Left hindlimb (tissue), 1 donor: ENCODE data around the gene TKTL1.
A peak's percentile ranks its signal among the peaks of the same experiment; 100 is the strongest.
"Not testable (repeated sequence)": the region's sequence is repeated elsewhere in the genome, so short reads cannot be mapped to it uniquely, and the experiment has no call there.

ENCODE experiments used
- DNase-seq: peaks from one replicate; pipeline ENCODE4 v3.0.0-alpha.2; 2018

Gene TKTL1

DNA sequence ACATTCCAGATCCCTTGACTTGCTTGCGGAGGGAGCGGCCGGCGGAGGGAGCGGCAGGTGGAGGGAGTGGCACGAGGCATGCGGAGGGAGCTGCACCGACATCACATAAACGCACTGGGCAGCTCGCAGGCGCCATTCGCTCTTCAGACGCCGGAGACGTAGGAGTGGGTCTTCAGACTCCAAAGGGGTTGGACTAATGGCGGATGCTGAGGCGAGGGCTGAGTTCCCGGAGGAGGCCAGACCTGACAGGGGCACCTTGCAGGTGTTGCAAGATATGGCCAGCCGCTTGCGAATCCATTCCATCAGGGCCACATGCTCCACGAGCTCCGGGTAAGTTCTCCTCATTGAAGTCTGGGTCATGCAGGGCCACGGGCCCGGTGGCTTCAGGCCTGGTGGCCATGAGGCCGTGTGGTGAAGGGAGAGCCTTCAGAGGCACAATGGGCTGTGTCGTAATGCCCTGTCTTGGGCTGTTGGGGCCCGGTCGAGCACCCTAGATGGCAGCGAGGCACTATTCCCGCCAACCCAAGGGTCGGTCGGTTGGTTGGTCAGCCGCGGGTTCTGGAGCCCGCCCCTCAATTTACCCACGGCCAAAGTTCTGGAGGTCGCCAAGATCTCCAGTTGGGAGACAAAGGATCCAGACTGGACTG is at the start of gene TKTL1:
Gene TKTL1, plus strand, starts transcription at position 132 of the 647 bp plus-strand sequence. Its CDS starts 65 bp downstream, at position 197.
- no peak for DNase-seq

DNA sequence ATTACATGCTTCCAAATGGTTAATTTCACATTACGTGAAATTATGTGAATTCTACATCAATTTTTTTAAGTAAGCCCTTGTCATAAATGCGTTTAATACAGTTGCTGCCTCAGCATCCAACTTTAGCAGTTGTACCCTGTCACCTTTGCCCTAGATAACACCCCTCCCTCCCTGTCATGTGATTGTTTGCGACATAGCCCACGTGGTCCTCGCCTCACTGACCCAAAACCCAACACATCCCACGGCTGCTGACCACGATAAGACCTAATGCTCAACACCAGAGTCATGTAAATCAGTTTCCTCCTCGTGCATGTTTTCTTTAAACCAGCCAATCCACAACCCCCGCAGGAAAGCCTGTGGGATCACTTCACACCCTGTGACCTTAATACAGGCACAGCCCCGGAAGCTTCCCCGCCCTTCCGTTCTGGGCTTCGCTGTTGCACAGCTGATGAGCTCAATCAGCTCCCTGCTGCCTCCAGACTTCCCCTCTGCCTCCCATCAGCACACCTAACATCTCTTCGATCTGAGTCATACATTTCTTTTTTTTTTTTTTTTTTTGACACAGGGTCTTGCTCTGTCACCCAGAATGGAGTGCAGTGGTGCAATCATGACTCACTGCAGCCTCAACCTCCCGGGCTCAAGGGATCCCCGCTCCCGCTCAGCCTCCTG is 48.1 kb upstream of the TKTL1 start:
- not testable (repeated sequence) for DNase-seq

GRCh38 chrX:154248076-154248475 is 47.5 kb upstream of the TKTL1 start:
- not testable (repeated sequence) for DNase-seq

GRCh38 chrX:154257282-154257681 is 38.3 kb upstream of the TKTL1 start, which contains the start of gene OPN1MW3:
OPN1MW3 (plus strand) TSS chrX:154257582; CDS start chrX:154257620, 38 bp downstream.
- DNase-seq = not testable (repeated sequence)

DNA sequence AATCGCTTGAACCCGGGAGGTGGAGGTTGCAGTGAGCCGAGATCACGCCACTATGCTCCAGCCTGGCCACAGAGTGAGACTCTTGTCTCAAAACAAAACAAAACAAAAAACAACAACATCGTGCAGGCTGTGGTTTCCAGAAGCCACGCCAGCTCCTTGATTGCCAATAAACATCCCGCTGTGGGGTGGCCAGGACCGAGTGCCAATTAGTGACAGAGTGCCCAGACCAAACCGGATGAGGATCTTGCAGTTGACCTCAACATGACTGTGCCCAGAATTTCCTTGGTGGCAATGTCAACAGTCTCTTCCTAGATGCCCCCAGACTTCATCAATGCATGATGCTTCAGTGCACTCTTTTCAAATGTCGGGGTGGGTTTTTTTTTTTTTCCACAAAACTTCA is 36.9 kb upstream of the TKTL1 start:
- DNase-seq = not testable (repeated sequence)

DNA sequence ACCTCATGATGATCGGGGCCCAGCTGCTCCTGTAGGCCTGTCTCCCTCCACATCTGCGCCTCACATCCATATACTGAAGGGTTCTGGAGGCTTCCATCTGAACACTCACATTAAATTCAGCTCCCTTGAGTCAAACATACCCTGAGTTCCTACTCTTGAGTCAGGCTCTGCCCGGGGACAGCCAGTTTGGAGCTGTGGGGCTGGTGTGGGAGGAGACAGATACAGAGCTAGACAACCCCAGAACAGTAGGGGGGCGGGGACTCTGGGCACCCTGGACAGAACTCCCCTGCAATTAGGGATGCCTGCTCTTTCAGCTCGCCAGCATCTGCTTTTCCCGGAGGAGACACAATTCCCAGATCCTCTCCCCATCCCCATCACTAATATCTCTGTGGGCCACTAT is 32.5 kb upstream of the TKTL1 start:
- not testable (repeated sequence) for DNase-seq

DNA sequence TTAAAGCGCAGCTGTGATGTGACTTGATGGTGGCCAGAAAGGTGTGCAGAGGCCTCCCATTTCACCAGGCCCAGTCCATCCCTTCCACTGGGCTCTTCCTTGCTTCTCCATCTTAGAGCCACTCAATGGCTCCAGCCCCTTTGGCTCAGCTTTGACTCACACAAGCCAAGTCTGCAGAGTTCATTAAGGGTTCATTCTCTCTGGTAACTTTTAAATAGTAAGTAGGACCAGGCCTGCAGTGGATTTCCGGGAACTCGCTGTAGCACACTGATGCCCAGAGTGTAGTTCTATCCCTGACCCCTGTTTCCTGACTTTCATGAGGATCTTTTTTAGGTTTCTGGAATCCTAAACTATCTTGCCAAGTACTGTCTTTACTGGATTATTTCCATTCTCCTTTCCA is 26.4 kb upstream of the TKTL1 start:
- DNase-seq = not testable (repeated sequence)

- not testable (repeated sequence) for DNase-seq
Measured at GRCh38 chrX:154284489-154285338, 10.9 kb upstream of the TKTL1 start.

DNA sequence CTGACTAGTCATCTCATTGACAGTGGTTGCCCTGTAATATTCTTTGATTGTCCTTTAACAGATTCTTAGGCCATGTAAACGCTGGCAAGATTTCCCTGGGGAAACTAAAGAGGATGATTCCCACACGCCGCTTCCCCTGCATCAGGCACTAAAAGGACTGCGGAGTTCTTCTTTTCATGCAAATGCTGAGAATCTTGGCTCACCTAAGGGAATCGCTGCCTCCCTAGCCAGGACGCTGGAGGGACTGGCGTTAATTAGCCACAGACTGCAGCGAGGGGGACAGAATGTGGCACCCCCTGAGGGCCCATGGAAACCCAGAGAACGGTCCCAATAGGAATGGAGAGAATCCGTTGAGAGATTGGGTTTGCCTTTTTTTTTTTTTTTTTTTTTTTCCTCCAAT is 9.2 kb upstream of the TKTL1 start:
- not testable (repeated sequence) for DNase-seq

DNA sequence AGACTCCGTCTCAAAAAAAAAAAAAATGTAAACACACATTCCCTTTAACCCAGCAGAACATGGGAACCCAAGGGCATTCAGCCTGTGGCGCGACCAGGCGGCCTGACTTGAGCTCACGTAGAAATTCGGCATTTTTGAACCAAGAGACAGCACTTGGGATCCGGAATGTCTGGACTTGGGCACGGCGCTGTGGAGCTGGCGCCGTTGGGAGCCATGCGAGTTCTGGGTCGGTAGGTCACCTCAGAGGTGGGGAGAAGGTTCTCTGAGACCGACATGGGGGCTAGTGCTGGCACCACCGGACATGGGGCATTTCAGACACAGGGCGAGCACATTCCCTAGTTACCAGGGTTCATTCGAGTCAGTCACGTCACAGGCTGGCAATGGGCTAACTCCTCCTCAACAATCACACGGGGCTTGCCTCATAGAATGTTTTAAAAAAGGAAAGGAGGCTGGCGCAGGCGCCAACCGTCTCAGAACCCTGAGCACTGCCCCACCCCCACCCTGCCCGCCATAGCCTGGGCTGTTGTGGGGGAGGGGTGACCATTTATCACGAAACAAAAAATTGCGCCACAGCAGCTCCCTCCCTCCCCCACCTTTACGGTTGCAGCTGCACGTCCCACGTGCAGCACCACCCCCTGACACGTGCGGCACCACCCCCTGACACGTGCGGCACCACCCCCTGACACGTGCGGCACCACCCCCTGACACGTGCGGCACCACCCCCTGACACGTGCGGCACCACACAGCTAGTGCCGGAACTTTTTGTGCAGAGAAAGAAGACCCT is 612 bp upstream of the TKTL1 start, which contains the start of gene TEX28:
Gene TEX28, minus strand, starts transcription at position 334 of the 784 bp plus-strand sequence. CDS start 3,007 bp downstream, outside the sequence.
- DNase-seq = no peak

GRCh38 chrX:154296731-154297130 is 1.1 kb downstream of the TKTL1 start:
- no peak for DNase-seq

GRCh38 chrX:154298312-154298711 is 2.7 kb downstream of the TKTL1 start:
- no peak for DNase-seq

GRCh38 chrX:154300816-154301215 is 5.2 kb downstream of the TKTL1 start:
- no peak for DNase-seq

- not testable (repeated sequence) for DNase-seq
Measured at GRCh38 chrX:154302998-154303397, 7.4 kb downstream of the TKTL1 start.

- DNase-seq = no peak
Measured at GRCh38 chrX:154303476-154303875, 7.9 kb downstream of the TKTL1 start.

DNA sequence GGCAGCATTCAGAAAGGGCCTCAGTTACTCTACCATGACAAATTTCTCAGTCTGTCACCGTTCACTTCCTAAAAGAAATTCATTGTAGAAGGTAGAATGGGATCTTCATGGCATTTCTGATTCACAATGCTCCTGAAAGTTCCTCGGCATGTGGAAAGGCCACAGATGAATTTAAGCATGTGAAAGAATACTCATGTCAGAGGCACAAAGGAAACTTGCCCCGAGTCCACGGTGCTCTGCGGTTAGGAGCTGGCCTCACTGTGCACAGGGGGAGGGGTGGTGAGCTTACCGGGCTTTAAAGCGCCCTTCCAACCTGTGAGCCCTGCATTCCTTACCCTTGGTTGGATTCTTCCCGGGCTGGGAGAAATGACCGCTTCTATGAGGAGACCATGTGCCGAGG is 9.3 kb downstream of the TKTL1 start:
- no peak for DNase-seq

- no peak for DNase-seq
Measured at GRCh38 chrX:154305541-154306205, 10.1 kb downstream of the TKTL1 start.

GRCh38 chrX:154307202-154307601 is 11.6 kb downstream of the TKTL1 start:
- DNase-seq = no peak

- DNase-seq = peak; percentile 62
Measured at GRCh38 chrX:154308108-154308946, 12.7 kb downstream of the TKTL1 start.

DNA sequence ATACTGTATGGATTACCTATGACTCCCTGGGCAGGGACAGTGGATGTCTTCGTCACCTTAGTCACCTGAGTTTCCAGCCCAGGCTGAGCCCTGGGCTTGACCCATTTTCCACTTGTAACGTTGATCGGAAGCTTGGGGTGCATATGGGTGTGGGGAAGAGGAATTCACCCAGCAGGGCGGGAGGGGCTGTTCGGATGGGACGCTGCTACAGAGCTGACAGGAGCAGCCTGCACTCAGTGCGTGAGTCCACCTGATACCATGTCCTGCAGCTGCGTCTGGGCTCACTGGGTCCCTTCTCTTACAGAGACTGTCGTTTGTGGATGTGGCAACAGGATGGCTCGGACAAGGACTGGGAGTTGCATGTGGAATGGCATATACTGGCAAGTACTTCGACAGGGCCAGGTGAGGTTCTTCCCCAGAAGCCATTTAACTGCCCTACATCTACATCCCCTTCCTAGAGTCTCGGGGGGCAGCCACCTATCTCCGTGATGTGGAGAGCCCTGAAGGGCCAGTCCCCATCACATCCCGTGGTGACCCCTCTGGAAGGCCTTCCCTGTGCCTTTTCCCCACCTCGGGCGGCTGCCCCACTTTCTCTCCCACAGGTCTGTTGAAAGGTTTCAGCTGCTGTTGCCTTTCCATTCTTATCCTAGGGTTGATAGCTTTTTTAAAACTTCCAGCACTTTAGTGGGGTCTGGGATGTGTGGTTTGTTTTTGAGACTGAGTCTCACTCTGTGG is 13.6 kb downstream of the TKTL1 start:
- no peak for DNase-seq
